ENCODE measurements around the gene FCHSD2.
"Not testable (repeated sequence)": the region's sequence is repeated elsewhere in the genome, so short reads cannot be mapped to it uniquely, and the experiment has no call there.

Gene FCHSD2

DNA sequence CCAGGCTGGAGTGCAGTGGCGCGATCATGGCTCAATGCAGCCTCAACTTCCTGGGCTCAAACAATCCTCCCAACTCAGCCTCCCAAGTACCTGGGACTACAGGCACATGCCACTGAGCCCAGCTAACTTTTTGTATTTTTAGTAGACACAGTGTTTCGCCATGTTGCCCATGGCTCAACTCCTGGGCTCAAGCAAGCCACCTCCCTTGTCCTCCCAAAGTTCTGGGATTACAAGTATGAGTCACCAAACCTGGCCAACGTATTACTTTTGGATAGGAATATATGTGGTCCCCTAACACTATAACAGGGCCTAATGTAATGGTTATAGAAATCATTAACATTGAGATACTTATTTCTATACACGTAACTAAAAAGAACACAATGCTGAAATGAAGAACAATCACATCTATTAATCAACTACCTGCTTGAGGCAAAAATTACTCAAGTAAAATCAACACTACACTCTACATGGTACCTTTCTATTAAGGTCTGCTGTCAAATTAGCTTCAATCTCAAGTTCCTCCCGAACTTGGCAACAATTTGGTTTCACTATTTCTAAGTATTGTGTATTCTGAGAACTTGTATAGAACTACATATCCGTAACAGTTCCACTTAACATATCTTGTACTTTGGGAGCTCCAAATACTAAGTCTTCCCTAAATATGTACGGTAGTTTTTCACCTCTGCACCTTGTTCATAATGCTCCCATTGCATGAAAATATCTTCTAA is 124.9 kb downstream of the FCHSD2 start:
- in situ Hi-C loops (cut with HindIII; ENCODE audit: low sequenced_read_pairs) = no loop called here

DNA sequence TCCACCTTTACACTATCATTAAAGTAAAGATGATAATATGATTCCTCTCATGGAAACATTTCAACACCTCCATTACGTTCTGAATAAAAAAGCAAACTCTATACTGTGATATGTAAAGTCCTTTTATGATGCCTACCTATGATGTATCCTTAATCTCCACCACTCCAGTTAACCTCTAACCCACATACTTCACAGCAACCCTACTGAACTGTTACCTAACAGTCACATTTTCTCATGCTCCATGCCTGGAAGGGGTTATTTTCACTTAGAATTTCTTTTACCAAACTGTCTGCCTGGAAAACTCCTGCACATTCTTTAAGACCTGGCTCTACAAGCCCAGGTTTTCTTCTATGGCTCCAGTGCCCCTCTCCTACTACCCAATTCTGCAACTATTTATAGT is 129.1 kb downstream of the FCHSD2 start:
- in situ Hi-C loops (cut with HindIII; ENCODE audit: low sequenced_read_pairs) = no loop called here

DNA sequence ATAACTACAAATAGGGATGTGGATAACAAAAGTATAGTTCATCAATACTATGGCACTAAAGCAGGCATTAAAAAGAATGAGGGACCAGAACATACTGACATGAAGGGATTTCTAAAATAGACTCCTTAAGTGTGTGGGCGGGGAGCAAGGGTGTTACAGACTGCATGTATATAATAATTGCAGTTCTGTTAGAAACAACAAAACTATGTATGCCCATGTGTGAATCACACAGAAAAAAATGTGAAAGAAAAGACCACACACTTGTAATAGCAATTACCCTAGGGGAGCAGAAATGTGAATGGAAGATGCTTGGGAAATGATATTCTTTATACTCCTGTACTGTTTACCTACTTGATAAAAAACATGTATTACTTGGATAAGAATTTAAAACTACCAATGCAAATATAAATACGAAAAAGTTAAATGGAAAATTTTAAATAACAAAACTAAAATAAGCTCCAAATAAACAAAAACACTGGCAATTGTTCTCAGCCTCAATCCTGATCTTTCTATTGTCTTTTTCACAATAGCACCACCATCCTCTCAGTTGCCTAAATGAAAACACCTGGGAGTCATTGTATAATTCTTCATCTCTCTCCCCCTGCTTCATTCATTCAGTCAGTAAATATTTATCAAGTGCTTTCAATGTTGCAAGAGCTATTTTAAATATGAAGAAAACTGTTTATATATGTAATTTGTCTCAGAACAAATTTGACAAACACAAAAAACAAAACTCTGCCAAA is 129.8 kb downstream of the FCHSD2 start:
- in situ Hi-C loops (cut with HindIII; ENCODE audit: low sequenced_read_pairs) = no loop called here

DNA sequence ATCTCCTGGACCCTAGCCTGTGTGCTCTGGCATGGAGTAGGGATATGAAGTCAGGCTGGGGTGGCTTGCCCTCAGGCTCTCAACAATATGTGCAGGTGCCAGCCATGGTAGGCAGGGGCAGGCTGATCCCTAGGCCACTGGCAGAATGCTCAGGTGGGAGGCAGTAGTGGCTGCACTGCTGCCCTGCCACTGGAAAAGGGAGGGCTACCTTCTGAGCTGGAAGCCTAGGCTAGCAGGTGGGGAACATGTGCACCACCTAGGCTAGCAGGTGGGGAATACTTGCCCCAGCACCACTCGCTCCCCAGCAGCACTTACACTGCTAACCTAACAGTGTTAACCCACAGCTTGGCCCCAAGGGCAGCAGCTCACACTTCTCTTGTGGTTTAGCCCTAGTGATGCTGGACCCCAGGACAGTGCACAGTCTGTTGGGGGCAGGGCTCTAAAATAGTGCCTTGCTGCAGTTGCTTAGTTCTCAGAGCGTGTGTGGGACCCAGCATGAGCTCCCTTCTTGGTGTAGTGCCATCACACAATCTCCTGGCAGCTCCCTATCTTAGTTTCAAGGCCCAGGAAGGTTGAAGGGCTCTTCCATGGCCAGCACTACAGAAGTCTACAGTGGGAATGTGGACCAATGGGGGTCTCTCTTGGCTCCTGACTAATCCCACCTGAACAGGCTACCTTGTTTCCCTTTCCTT is 130.8 kb downstream of the FCHSD2 start:
- in situ Hi-C loops (cut with HindIII; ENCODE audit: low sequenced_read_pairs) = no loop called here

DNA sequence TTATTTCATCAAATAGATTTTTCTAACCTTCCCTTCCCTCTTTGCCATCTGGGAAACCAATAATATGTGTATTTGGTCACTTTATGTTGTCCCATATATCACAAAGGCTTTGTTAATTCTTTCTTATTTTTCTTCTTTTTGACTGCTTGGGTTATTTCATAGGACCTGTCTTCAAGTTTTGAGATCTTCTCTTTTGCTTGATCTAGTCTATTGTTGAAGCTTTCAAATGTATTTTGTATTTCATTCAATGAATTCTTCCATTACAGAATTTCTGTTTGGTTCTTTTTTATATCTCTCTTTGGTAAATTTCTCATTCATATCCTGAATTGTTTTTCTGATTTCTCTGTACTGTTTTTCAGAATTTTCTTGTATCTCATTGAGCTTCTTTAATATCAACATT is 132.1 kb downstream of the FCHSD2 start:
- in situ Hi-C loops (cut with HindIII; ENCODE audit: low sequenced_read_pairs) = no loop called here

DNA sequence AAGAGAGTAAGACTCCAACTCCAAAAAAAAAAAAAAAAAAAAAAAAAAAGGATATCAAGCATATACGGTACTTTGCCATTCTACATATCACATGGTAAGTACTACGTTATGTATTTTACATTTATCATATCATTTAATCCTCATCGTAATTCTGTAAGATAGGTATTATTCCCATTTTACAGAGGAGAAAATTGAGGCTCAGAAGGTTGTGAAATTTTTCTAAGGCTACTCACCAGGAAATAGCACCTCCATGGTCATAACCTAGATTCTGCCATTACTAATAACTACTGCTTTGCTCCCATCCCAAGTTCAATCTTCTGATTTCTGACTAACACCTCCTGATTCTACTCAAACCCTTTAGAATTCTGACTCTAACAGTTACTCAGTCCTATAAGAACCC is 138.0 kb downstream of the FCHSD2 start:
- in situ Hi-C loops (cut with HindIII; ENCODE audit: low sequenced_read_pairs) = no loop called here

DNA sequence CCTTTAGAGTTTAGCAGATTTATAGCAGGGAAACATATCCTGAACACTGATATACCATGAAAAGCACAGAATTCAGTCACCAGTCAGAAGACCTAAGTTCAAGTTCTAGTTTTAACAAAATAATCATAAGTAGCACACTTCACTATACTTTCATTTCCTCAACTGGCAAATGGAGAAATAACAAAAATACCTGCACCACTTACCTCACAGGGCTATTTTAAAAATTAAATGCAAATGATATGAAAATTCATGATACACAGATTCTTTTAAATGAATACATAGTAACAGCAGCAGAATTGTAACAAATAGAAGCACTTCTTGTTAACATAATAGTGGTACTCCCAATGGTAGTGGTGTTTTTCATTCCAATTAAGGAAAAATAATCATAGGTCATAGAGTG is 139.0 kb downstream of the FCHSD2 start:
- in situ Hi-C loops (cut with HindIII; ENCODE audit: low sequenced_read_pairs) = no loop called here

DNA sequence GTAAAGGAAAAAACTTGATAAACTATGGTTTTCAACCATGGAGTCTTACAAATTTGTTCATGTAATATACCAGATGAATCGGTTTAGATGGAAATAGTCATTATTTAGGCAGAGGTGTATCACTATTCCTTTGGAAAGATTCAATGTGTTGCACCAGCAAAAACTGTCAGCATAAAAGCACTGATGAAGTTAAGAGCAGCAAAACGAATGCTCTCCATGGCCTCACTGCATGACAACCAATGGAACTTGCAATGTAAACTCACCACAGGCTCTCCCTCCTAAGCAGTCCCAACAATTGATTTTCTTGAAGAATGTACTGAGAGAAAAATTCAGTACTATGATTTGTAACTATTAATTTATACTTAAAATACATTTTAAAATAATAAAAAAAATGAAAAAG is 139.9 kb downstream of the FCHSD2 start:
- in situ Hi-C loops (cut with HindIII; ENCODE audit: low sequenced_read_pairs) = no loop called here

DNA sequence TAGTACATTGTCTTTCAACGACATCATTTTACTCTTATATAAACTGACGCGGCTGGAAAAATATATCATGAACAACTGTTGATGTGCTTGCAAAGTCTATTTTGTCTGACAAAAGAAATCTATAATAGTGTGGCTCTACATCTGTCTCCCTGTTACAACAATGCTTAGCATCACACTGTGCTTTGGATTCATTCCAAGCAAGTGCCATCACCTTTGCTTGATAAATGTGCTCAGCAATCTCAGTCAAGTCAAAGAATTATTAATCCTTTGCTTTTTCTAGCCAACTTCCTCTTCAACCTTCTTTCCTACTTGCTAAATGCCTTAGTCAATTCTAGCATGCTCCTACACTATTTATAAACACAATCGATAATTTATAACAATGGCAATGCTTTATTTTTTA is 140.5 kb downstream of the FCHSD2 start:
- in situ Hi-C loops (cut with HindIII; ENCODE audit: low sequenced_read_pairs) = no loop called here

DNA sequence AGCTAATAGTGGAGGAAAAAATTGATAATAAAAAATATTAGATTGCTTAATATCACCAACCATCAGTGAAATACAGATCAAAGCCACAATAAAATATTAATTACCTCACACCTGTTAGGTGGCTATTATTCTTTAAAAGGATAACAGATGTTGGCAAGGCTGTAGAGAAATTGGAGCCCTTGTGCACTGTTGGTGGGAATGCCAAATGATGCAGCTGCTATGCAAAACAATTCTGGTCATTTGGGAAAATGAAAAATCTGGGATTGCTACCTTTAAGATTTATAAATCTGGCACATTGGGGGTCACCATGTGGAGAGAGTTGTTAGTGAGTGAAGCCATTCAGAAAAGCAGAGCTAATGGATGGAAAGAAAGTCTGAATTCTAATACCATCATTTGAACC is 143.4 kb downstream of the FCHSD2 start:
- in situ Hi-C loops (cut with HindIII; ENCODE audit: low sequenced_read_pairs) = no loop called here

DNA sequence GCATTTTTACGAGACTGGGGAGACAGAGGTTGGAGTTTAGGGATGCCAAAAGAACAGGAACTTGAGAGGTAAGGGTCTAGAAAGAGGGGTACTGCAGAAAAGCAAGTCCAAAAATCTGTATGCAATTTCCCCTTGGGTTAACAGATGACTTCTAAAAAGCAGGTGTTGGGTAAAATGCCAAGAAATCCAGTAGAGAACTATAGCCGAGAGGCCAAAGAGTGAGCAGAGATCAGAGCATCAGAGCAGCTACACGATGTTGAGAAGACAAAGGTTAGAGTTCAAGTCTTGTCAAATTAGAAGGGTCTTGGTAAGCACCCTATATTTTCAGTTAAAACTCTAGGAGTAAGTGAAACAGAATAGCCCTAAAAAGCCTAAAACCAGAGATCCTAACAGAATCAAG is 145.2 kb downstream of the FCHSD2 start:
- in situ Hi-C loops (cut with HindIII; ENCODE audit: low sequenced_read_pairs) = no loop called here

DNA sequence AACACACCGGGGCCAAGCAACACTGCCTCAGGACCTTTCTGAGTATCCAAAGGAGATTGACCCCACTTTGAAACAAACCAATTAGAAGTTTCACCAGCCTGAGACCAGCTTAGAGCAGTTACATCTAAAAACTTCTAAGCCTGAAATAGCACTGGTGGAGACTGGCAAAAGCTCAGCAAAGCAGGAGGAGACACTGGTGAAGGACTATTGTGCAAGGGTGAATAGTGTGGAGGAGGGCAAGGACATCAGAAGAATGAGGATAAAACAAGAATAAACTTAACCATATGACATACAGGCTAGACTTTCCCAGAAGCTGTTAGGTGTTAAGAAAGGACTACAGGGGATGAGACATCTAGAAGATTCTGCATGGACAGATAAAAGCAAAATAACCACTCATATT is 152.4 kb downstream of the FCHSD2 start:
- in situ Hi-C loops (cut with HindIII; ENCODE audit: low sequenced_read_pairs) = loop anchor here (10.0 kb wide), 1 partner anchor 165 kb away; no protein-coding TSS in a partner anchor

DNA sequence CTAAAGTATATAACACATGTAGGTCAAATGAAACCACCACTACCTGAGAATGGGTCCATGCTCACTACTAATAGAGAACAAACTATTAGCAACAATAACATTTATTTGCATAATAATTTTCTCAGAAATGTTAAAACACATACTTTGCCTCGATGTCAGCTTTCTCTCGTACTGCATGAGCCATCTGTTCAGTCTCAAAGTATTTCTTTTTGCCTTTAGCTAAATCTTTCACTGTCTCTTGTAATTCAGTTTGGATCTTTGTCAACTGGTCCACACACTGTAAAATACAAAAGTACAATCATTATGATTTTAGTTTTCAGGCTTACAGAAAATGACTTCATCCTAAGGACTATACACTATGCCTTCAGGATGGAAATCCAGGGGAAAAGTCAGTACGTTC is 153.3 kb downstream of the FCHSD2 start:
- in situ Hi-C loops (cut with HindIII; ENCODE audit: low sequenced_read_pairs) = loop anchor here (10.0 kb wide), 1 partner anchor 164 kb away; no protein-coding TSS in a partner anchor

DNA sequence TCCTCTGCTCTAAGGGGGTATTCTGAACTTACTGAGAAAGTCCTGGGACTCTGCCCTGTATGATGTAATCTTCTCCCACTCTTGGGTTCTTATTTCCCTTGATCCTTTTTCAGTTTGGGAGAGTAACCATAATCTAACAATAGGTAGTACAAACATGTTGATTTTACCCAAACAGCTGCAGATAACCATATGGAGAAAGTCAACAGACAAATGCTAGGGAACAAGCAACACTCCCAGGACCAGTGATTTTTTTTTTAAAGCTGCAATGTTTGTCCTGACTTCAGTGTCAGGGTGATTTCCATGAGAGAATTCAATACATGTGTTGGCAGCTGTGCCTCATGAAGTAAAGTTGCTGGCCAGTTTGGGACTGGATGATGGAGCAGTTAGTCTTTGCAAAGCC is 156.5 kb downstream of the FCHSD2 start:
- in situ Hi-C loops (cut with HindIII; ENCODE audit: low sequenced_read_pairs) = loop anchor here (10.0 kb wide), 1 partner anchor 161 kb away; no protein-coding TSS in a partner anchor

DNA sequence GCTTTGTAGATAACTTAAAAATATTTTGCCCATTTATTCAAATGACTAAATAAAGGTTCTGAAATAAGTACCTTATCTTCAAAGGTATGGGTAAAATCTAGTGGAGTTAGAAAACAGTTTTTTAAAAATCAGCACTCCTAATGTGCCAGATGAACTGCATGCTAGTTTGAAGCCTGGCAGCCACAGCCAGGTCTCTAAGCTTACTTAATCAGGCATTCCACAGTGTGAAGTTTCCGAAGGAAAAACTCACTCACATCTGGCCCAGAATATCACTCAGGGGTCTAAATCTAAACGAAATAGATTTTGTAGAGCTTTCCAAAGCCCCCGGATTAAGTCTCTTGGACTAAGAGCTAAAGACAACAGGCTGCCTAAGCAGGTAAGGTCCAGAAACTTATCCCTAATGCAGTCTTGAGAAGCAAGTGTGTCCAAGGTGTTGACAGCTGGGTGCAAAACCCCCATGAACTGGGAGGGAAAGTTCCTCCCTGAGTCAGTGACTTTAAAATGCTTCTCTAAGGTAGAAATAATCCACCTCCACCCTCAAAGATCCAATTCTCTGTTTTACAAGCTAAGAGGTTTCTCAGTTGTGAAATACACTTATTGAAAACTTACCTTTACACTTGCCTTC is 157.6 kb downstream of the FCHSD2 start:
- in situ Hi-C loops (cut with HindIII; ENCODE audit: low sequenced_read_pairs) = loop anchor here (5.0 to 10.0 kb wide), 2 partner anchors 47 to 160 kb away; no protein-coding TSS in a partner anchor

DNA sequence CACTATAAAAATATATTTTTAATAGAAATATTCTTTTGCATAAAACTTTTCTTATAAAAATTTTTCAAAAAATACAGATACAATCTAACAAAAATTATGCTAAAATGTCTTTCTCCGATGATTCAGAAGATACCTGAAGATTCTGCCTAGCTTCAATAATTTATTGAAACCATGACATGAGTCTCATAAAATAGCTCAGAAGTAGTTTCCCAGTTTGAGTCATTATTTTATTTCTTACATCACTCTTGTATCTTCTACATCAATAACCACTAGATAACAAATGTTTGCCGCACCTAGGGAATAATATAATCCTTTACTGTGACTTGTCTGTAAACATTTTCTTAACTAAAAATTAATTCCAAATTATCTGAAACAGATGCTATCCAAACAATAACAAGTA is 158.6 kb downstream of the FCHSD2 start:
- in situ Hi-C loops (cut with HindIII; ENCODE audit: low sequenced_read_pairs) = loop anchor here (5.0 to 10.0 kb wide), 2 partner anchors 46 to 159 kb away; no protein-coding TSS in a partner anchor

DNA sequence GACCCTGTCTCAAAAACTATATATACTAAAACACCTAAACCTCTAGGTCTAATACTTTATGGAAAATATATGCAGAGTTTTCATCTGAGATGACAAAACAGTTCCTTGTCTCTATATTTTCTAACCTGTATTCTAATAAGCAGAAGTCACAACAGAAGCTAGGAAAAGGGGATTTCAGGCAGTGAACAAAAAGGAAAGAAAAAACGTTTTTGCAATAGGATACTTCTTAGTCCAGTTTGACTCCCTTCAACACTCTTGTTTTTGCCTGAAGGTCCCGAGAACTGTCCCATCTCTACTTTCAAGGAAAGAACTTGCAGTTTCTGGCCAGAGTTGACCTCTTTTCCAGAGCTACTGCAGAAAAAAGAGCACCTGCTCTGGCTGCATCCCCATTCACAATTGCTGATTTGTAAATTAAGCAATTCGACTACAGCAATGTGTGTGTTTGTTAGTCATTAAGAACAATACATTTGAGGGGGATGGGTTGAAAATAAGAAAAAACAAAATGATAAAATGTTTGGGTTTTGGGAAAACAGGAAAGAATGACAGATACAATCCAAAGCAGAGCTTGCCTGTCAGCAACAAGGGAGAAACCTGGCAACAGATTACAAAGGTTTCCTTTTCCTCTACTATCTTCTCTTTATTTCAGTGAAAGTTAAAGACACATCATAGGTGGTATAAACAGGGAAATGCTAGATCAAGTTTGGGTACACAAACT is 160.0 kb downstream of the FCHSD2 start:
- in situ Hi-C loops (cut with HindIII; ENCODE audit: low sequenced_read_pairs) = loop anchor here (5.0 to 10.0 kb wide), 2 partner anchors 45 to 157 kb away; no protein-coding TSS in a partner anchor

DNA sequence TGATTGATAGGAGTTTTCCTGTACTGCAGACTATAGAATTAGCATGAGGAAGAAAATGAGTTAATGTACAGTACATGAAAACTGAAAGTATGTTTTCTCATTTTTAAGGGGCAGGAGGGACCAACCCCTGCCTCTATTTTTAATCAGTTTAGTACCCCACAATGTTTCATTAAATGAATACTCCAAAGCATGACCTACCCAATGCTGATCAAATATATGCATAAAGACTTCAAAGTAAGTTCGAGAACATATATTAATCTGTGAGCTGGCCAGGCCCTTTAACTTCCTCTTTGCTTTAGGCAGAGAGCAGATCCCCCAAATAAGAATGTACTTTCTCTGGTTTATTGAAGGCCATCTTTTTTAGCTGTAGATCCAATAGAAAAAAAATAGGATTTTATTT is 161.0 kb downstream of the FCHSD2 start:
- in situ Hi-C loops (cut with HindIII; ENCODE audit: low sequenced_read_pairs) = loop anchor here (5.0 to 10.0 kb wide), 2 partner anchors 44 to 156 kb away; no protein-coding TSS in a partner anchor

DNA sequence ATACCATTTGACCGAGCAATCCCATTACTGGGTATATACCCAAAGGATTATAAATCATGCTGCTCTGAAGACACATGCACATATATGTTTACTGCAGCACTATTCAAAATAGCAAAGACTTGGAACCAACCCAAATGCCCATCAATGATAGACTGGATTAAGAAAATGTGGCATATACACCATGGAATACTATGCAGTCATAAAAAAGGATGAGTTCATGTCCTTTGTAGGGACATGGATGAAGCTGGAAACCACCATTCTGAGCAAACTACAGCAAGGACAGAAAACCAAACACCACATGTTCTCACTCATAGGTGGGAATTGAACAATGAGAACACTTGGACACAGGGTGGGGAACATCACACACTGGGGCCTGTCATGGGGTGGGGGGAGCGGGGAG is 164.3 kb downstream of the FCHSD2 start:
- in situ Hi-C loops (cut with HindIII; ENCODE audit: low sequenced_read_pairs) = not testable (repeated sequence)

DNA sequence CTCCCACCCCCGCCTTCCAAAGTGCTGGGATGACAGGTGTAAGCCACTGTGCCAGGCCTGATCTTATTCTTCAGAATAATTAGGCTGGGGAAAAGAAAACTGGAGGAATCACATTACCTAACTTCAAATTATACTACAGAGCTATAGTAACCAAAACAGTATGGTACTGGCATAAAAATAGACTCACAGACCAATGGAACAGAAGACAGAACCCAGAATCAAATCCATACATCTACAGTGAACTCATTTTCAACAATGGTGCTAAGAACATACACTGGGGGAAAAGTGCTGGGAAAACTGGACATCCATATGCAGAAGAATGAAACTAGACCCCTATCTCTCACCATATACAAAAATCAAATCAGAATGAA is 165.6 kb downstream of the FCHSD2 start:
- in situ Hi-C loops (cut with HindIII; ENCODE audit: low sequenced_read_pairs) = not testable (repeated sequence)

Measured in endothelial cell of hepatic sinusoid (primary cell).